Heart left ventricle (tissue), 16 donors: ENCODE results near the gene SLC22A12. TPM values are rescaled to one million over a fixed set of nuclear protein-coding genes. Genes with fewer than 3 reads are reported as not detected.

Experiments
- ATAC-seq, 4 donors: fragments of 200-7000 bp; cut with Tn5 transposase; one replicate each; pipeline ENCODE4 v1.9.1; 2020 to 2022; ENCODE audit warnings: moderate library complexity in 4 of 4, mild to moderate bottlenecking in 3 of 4, moderate number of reproducible peaks in 1 of 4
- DNase-seq, 5 donors: peaks; one replicate each; pipeline ENCODE4 v3.0.0-alpha.2; 2020
- H3K27ac ChIP-seq, 12 donors: fragments of 200-600 bp; sonication (generic) in 4 of 12; one replicate each; pipeline versions ENCODE4 v1.5.0 to v1.8.0; 2016 to 2022; ENCODE audit warnings: mild to moderate bottlenecking in 2 of 12
- H3K27me3 ChIP-seq, 9 donors: fragments of 200-600 bp; sonication (generic) in 2 of 9; one replicate each; pipeline versions ENCODE4 v1.5.1 to v1.8.0; 2016 to 2022; ENCODE audit warnings: mild to moderate bottlenecking in 3 of 9
- H3K36me3 ChIP-seq, 9 donors: fragments of 200-600 bp; sonication (generic) in 2 of 9; one replicate each; pipeline versions ENCODE4 v1.5.0 to v1.8.0; 2018 to 2022; ENCODE audit warnings: mild to moderate bottlenecking in 2 of 9
- H3K4me1 ChIP-seq, 12 donors: fragments of 200-600 bp; sonication (generic) in 4 of 12; one replicate each; pipeline versions ENCODE4 v1.5.0 to v1.8.0; 2016 to 2022; ENCODE audit warnings: mild to moderate bottlenecking in 3 of 12
- H3K4me3 ChIP-seq, 12 donors: fragments of 200-600 bp; sonication (generic) in 4 of 12; one replicate each; pipeline versions ENCODE4 v1.5.0 to v1.8.0; 2017 to 2022; ENCODE audit warnings: mild to moderate bottlenecking in 9 of 12, moderate library complexity in 4 of 12
- H3K9me3 ChIP-seq, 12 donors: fragments of 200-600 bp; sonication (generic) in 4 of 12; one replicate each; pipeline versions ENCODE4 v1.5.0 to v1.8.0; 2016 to 2022; ENCODE audit warnings: mild to moderate bottlenecking in 1 of 12
- POLR2A ChIP-seq, 2 donors: fragments of 450-650 bp; IDR thresholded peaks; one replicate each; pipeline ENCODE4 v1.6.1; 2017; ENCODE audit warnings: antibody characterized with exemption in 2 of 2, mild to moderate bottlenecking in 2 of 2, moderate library complexity in 2 of 2
- WGBS, 4 donors: extraction: QIAGEN DNeasy Blood & Tissue Kit in 2 of 4; methylation state at CpG; one replicate each; pipeline versions ENCODE4 v1.1.5 to v1.1.7; 2013 to 2018; 5-methylcytosine and 5-hydroxymethylcytosine counted together
- intact Hi-C, 10 donors: fragments of 100-400 bp; cut with DNase I; formaldehyde crosslinking; loops; one replicate each; pipeline versions ENCODE4 v1.11.1 to v1.14.2; 2022
- polyA plus RNA-seq, 2 donors: library from polyadenylated mRNA; stranded (reverse); fragments of 200-250 nt; gene quantifications; one replicate each; pipeline ENCODE4 v1.2.3, GENCODE V29; 2013
- total RNA-seq, 9 donors: library from RNA; depleted of rRNA in 2 of 9; stranded (reverse); fragments of >200 nt in 2 of 9; fragmentation: NEBNext Ultra II Directional in 3 of 9; extraction: Animal tissue kit (Norgen Biotek cat#: 25700) in 3 of 9; gene quantifications; one replicate each; pipeline versions ENCODE4 v1.1.0 to v1.2.4, GENCODE V29; 2016 to 2023
- TF ChIP-seq, protein P1 (sequence below), 12 donors: fragments of 200-600 bp; sonication (generic) in 4 of 12; IDR thresholded peaks; one replicate each; pipeline versions ENCODE4 v1.5.0 to v1.8.0; 2018 to 2022; ENCODE audit warnings: antibody characterized with exemption in 12 of 12, mild to moderate bottlenecking in 5 of 12
- donor health status: ischemic (EF 13 %, LVEDD 7.1; RV severe dilation, severe dysfunction).
- donor health status: healthy with polysubstance abuse.
- donor health status: DM: no; HTN: yes; CAD: no.
- donor health status: DM: no; HTN: no; CAD: no.
- donor health status: ischemic (EF 25% LVEDD 6.9; RV normal size, moderate dysfunction).
- donor health status: ischemic (EF 25% LVEDD 5.7; RV mildly dilated, moderate dysfunction).
- donor health status: healthy.
- donor health status: DM: yes; HTN: yes; CAD: no.
- donor health status: ischemic (EF 35%, LVEDD 5.7; RV mildly dilated, moderate dysfunction).
- donor health status: nonischemic (EF 11% LVEDD 7.7; RV severe dilation, severe dysfunction).
- donor health status: DM: yes; HTN: yes; CAD: no.
- donor health status: PGD.
- donor health status: ischemic (EF 29% LVEDD 5.4; RV normal size, mild dysfunction).
- donor health status: nonischemic (EF 23%, LVEDD 6.1; RV moderate dilation, normal function).

Gene SLC22A12
- total and polyA plus RNA-seq, 11 donors = not detected

DNA sequence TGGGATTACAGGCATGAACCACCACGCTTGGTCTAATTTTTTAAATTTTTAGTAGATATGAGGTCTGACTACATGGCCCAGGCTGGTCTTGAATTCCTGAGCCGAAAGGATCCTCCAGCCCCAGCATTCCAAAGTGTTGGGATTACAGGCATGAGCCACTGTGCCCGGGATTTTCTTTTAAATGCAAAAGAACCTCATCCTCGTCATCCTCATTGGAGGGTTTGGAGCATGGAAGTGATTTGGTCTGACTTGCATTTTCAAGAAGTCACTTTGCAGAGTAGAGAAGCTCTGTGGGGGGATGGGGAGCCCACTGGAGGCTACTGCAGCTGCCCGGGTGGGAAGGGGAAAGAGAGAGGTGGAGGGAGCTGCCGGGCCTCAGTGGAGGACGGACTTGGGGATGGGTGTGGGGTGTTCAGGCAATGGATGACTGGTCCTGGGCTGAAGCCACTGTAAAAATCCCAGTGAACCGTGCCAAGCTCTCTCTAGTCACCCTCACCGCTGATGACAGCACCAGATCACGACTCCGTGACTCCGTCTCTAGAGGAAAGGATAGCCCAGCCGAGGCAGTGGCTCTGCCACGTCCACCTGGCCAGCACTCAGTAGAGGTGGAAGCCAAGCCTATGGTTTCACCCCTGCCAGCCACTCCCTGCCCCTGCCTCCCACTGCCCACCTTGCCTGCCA is 32.8 kb upstream of the SLC22A12 start:
- H3K9me3 ChIP-seq = no peaks in the 10 kb centered on the region
- H3K27ac ChIP-seq = no peak overlapping the region
- DNase-seq (no peak), ATAC-seq (no peak)
- WGBS, 4 donors = 64 to 78% (median 74%) methylated on average over 8 to 14 of the region's 14 CpGs
- no peak for TF ChIP-seq POLR2A (IDR thresholded peaks at IDR 0.05)
- TF ChIP-seq, protein P1, sequence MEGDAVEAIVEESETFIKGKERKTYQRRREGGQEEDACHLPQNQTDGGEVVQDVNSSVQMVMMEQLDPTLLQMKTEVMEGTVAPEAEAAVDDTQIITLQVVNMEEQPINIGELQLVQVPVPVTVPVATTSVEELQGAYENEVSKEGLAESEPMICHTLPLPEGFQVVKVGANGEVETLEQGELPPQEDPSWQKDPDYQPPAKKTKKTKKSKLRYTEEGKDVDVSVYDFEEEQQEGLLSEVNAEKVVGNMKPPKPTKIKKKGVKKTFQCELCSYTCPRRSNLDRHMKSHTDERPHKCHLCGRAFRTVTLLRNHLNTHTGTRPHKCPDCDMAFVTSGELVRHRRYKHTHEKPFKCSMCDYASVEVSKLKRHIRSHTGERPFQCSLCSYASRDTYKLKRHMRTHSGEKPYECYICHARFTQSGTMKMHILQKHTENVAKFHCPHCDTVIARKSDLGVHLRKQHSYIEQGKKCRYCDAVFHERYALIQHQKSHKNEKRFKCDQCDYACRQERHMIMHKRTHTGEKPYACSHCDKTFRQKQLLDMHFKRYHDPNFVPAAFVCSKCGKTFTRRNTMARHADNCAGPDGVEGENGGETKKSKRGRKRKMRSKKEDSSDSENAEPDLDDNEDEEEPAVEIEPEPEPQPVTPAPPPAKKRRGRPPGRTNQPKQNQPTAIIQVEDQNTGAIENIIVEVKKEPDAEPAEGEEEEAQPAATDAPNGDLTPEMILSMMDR (IDR thresholded peaks at IDR 0.05) = no peak
- H3K4me1 ChIP-seq = peaks cover 0 to 27% (median 18%) of the 10 kb centered on the region in 12 donors
- peaks cover 0 to 4% (median 0%) of the 10 kb centered on the region in 9 donors for H3K27me3 ChIP-seq
- intact Hi-C loops = no loop called here
- no peaks in the 10 kb centered on the region for H3K36me3 ChIP-seq
- no peak overlapping the region for H3K4me3 ChIP-seq

DNA sequence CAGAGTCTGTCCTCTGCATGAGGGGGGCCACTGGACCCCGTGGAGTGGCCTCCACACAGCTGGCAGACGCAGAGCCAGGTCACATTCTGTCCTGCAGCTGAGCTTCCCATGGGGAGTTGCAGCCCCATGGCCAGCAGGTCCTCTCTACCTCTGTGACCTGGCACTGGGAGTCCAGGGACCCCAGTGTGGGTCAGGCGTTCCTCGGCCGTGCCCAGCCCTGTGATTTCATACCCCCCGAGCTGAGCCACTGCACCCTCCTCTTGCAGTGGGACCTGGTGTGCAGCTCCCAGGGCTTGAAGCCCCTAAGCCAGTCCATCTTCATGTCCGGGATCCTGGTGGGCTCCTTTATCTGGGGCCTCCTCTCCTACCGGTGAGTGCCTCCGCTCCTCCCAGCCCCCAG is 32.2 kb upstream of the SLC22A12 start:
- DNase-seq (no peak), ATAC-seq (no peak)
- no peaks in the 10 kb centered on the region for H3K9me3 ChIP-seq
- intact Hi-C loops = no loop called here
- WGBS, 4 donors = 80 to 91% (median 86%) methylated on average over 5 to 9 of the region's 9 CpGs
- H3K36me3 ChIP-seq = no peaks in the 10 kb centered on the region
- no peak for TF ChIP-seq POLR2A (IDR thresholded peaks at IDR 0.05)
- TF ChIP-seq, protein P1 (IDR thresholded peaks at IDR 0.05) = no peak
- H3K4me3 ChIP-seq = no peak overlapping the region
- H3K27me3 ChIP-seq = peaks cover 0 to 4% (median 0%) of the 10 kb centered on the region in 9 donors
- H3K27ac ChIP-seq = no peak overlapping the region
- peaks cover 0 to 20% (median 14%) of the 10 kb centered on the region in 12 donors for H3K4me1 ChIP-seq

DNA sequence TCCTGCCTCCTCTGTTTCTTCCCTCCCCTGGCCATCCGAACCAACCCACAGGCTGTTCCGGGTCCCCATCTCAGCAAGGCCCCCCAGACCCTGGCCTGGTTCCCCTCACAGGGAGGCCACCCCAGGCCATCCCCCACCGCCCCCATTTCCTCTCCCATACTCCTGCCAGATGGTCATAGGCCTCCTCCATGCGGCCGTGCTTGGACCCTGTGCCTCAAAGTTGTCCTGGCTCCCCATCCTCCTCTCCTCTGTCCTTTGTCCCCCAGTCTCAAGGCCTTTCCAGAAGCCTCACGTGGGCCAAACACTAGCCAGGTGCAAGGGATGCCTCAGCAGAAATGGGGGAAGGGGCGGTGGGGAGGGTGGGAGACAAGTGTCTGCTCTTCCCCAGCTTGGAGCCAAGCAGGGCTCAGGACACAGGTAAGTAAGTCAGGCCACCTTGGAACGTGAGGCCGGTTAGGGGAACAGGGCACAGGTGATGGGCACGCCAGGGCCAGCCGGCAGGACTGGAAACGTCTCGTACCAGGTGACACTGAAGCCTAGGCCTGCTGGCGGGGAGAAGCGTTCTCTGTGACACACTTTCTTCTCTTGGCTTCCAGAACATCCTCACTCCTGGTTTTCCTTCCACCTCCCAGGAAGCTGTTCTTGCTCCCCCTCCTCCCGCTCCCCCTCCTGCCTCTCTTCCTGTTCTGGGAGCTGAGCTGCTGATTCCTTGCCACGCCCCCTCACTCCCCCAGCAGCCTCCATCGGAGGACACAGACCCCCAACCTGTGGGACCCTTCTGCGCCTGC is 31.5 kb upstream of the SLC22A12 start:
- no peak for DNase-seq
- Histone ChIP-seq H3K4me1 (peaks cover 0 to 13% (median 7%) of the 10 kb centered on the region in 12 donors), H3K27me3 (peaks cover 0 to 4% (median 0%) of the 10 kb centered on the region in 9 donors), H3K9me3 (no peaks in the 10 kb centered on the region), H3K36me3 (no peaks in the 10 kb centered on the region), H3K4me3 (no peak overlapping the region), H3K27ac (no peak overlapping the region)
- intact Hi-C loops = loop anchor here in 1 of 10 donors (5.0 kb wide), 1 partner anchor 43 kb away; no protein-coding TSS in a partner anchor
- WGBS, 4 donors = 68 to 71% (median 68%) methylated on average over 19 of the region's 19 CpGs
- TF ChIP-seq, protein P1 (IDR thresholded peaks at IDR 0.05) = no peak
- no peak for TF ChIP-seq POLR2A (IDR thresholded peaks at IDR 0.05)
- no peak for ATAC-seq

DNA sequence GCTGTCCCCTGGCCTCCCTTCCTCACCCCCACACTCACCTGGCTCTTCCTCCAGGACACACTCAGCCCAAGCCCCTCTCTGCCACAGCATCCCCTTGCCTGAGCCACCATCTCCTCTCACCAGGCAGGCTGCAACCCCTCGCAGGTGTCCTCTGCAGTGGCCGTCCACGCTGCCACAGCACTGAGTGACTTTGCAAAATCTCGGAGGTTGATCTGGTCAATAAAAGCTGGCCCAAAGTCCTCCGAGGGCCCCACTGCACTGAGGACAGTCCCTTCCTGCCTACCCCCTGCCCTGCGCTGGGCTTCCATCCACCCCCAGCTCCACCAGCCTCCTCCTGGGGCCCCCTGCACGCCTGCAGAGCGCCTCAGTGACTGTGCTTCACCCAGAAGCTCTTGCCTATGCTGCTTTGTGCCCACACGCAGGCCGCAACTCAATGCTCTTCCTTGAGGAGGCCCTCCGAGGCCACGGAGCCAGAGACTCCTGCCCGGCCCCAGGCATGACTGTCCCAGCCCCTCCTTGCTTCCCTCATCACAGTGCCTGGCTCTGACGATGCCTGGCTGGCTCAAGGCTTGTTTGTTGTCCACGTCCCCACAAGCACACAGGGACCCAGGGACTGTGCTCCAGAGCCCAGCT is 30.8 kb upstream of the SLC22A12 start:
- 66 to 70% (median 68%) methylated on average over 15 of the region's 15 CpGs for WGBS, 4 donors
- no peak for ATAC-seq
- peak in 1 of 5 donors; percentile 4 for DNase-seq
- Histone ChIP-seq H3K9me3 (no peaks in the 10 kb centered on the region), H3K4me1 (peaks cover 0 to 6% (median under 1%) of the 10 kb centered on the region in 12 donors), H3K27ac (no peak overlapping the region), H3K36me3 (no peaks in the 10 kb centered on the region), H3K27me3 (peaks cover 0 to 4% (median 0%) of the 10 kb centered on the region in 9 donors), H3K4me3 (no peak overlapping the region)
- intact Hi-C loops = loop anchor here in 1 of 10 donors (5.0 kb wide), 1 partner anchor 42 kb away; no protein-coding TSS in a partner anchor
- no peak for TF ChIP-seq POLR2A (IDR thresholded peaks at IDR 0.05)
- TF ChIP-seq, protein P1 (IDR thresholded peaks at IDR 0.05) = no peak
